HG02852 (cell line): ENCODE results near the gene KDM4B.

ENCODE experiments used
- ATAC-seq: cut with Tn5 transposase; IDR thresholded peaks from one replicate; pipeline ENCODE4 v1.9.1; 2021; ENCODE audit warnings: mild to moderate bottlenecking, moderate library complexity; ENCODE audit not compliant: unreplicated experiment

The KDM4B gene

GRCh38 chr19:5066768-5067167, 97.9 kb downstream of the KDM4B start:
- no peak for ATAC-seq

- no peak for ATAC-seq
Observed at GRCh38 chr19:5067678-5068077, 98.8 kb downstream of the KDM4B start.

GRCh38 chr19:5068233-5069072, 99.5 kb downstream of the KDM4B start:
- ATAC-seq: no peak

- ATAC-seq: no peak
Observed at GRCh38 chr19:5070331-5070730, 101.4 kb downstream of the KDM4B start.

- ATAC-seq: no peak
Observed at GRCh38 chr19:5070930-5071329, 102.0 kb downstream of the KDM4B start.

GRCh38 chr19:5071579-5071978, 102.7 kb downstream of the KDM4B start:
- ATAC-seq: no peak

GRCh38 chr19:5072115-5072514, 103.2 kb downstream of the KDM4B start:
- no peak for ATAC-seq

GRCh38 chr19:5073153-5073844, 104.4 kb downstream of the KDM4B start:
- ATAC-seq: no peak

- no peak for ATAC-seq
Observed at GRCh38 chr19:5074407-5074806, 105.5 kb downstream of the KDM4B start.

- no peak for ATAC-seq
Observed at GRCh38 chr19:5074830-5075394, 106.0 kb downstream of the KDM4B start.

GRCh38 chr19:5075597-5075996, 106.7 kb downstream of the KDM4B start:
- ATAC-seq: no peak

- no peak for ATAC-seq
Observed at GRCh38 chr19:5076440-5077208, 107.7 kb downstream of the KDM4B start.

- ATAC-seq: no peak
Observed at GRCh38 chr19:5077209-5077515, 108.2 kb downstream of the KDM4B start.

- ATAC-seq: no peak
Observed at GRCh38 chr19:5078182-5078581, 109.3 kb downstream of the KDM4B start.

- no peak for ATAC-seq
Observed at GRCh38 chr19:5078666-5079065, 109.8 kb downstream of the KDM4B start.

- no peak for ATAC-seq
Observed at GRCh38 chr19:5079071-5079774, 110.3 kb downstream of the KDM4B start.

GRCh38 chr19:5080030-5080654, 111.2 kb downstream of the KDM4B start:
- no peak for ATAC-seq

- ATAC-seq: no peak
Observed at GRCh38 chr19:5080809-5081208, 111.9 kb downstream of the KDM4B start.

GRCh38 chr19:5081443-5082161, 112.7 kb downstream of the KDM4B start:
- no peak for ATAC-seq

- ATAC-seq: no peak
Observed at GRCh38 chr19:5083547-5083965, 114.6 kb downstream of the KDM4B start.
